ENCODE results near the gene VPS11.

GRCh38 chr11:119030329-119031047 lies 37.1 kb upstream of the VPS11 start, which contains the start of gene SLC37A4:
- TF ChIP-seq, protein P1, sequence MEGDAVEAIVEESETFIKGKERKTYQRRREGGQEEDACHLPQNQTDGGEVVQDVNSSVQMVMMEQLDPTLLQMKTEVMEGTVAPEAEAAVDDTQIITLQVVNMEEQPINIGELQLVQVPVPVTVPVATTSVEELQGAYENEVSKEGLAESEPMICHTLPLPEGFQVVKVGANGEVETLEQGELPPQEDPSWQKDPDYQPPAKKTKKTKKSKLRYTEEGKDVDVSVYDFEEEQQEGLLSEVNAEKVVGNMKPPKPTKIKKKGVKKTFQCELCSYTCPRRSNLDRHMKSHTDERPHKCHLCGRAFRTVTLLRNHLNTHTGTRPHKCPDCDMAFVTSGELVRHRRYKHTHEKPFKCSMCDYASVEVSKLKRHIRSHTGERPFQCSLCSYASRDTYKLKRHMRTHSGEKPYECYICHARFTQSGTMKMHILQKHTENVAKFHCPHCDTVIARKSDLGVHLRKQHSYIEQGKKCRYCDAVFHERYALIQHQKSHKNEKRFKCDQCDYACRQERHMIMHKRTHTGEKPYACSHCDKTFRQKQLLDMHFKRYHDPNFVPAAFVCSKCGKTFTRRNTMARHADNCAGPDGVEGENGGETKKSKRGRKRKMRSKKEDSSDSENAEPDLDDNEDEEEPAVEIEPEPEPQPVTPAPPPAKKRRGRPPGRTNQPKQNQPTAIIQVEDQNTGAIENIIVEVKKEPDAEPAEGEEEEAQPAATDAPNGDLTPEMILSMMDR (IDR thresholded peaks at IDR 0.05; ENCODE audit: low read depth, low read length, poor library complexity, severe bottlenecking), result no peak
- TF ChIP-seq EZH2phosphoT487 (IDR thresholded peaks at IDR 0.05; ENCODE audit: borderline replicate concordance, low read length), result no peak

All from DOHH2 (cell line).